NCI-H510A treated with DMSO at 0.1 percent for 48 hours (cell line): ENCODE measurements around the gene PLCB4.

Source experiments
- DNase-seq: peaks from one replicate; lab custom pipeline; 2025; lab: John Stamatoyannopoulos, UW

Gene PLCB4

GRCh38 chr20:9270831-9271230 lies 201.9 kb downstream of the PLCB4 start:
- no peak for DNase-seq

- DNase-seq: no peak
Measured at GRCh38 chr20:9276966-9277468, 208.1 kb downstream of the PLCB4 start.

GRCh38 chr20:9279918-9280401 lies 211.1 kb downstream of the PLCB4 start:
- DNase-seq: no peak

GRCh38 chr20:9280666-9281065 lies 211.8 kb downstream of the PLCB4 start:
- DNase-seq: no peak

- DNase-seq: no peak
Measured at GRCh38 chr20:9281803-9282202, 212.9 kb downstream of the PLCB4 start.

GRCh38 chr20:9285617-9286016 lies 216.7 kb downstream of the PLCB4 start:
- no peak for DNase-seq

GRCh38 chr20:9286501-9287461 lies 217.9 kb downstream of the PLCB4 start:
- DNase-seq: no peak

GRCh38 chr20:9287826-9288225 lies 218.9 kb downstream of the PLCB4 start:
- DNase-seq: no peak

GRCh38 chr20:9290331-9290730 lies 221.4 kb downstream of the PLCB4 start:
- DNase-seq: no peak

- DNase-seq: no peak
Measured at GRCh38 chr20:9293145-9293544, 224.3 kb downstream of the PLCB4 start.

- no peak for DNase-seq
Measured at GRCh38 chr20:9294041-9294440, 225.2 kb downstream of the PLCB4 start.

GRCh38 chr20:9298906-9299305 lies 230.0 kb downstream of the PLCB4 start:
- no peak for DNase-seq

- DNase-seq: no peak
Measured at GRCh38 chr20:9300080-9300479, 231.2 kb downstream of the PLCB4 start.

GRCh38 chr20:9300534-9300933 lies 231.6 kb downstream of the PLCB4 start:
- no peak for DNase-seq

- peak; percentile 46 for DNase-seq
Measured at GRCh38 chr20:9301129-9302090, 232.5 kb downstream of the PLCB4 start.

- DNase-seq: no peak
Measured at GRCh38 chr20:9302091-9302462, 233.2 kb downstream of the PLCB4 start.

GRCh38 chr20:9306521-9306920 lies 237.6 kb downstream of the PLCB4 start:
- no peak for DNase-seq

- no peak for DNase-seq
Measured at GRCh38 chr20:9308056-9308455, 239.2 kb downstream of the PLCB4 start.

- no peak for DNase-seq
Measured at GRCh38 chr20:9311132-9311531, 242.2 kb downstream of the PLCB4 start.

- peak; percentile 45 for DNase-seq
Measured at GRCh38 chr20:9319687-9320384, 250.9 kb downstream of the PLCB4 start.

GRCh38 chr20:9321007-9321406 lies 252.1 kb downstream of the PLCB4 start:
- peak; percentile 22 for DNase-seq

- DNase-seq: no peak
Measured at GRCh38 chr20:9322661-9323060, 253.8 kb downstream of the PLCB4 start.
